Suppressor macrophage treated with lipopolysaccharide for 4 hours (primary cell): Measurements from ENCODE around the gene TMEM184A.

ENCODE experiments used
- DNase-seq: peaks from one replicate; pipeline ENCODE4 v3.0.0-alpha.2; 2020

The TMEM184A gene

GRCh38 chr7:1555813-1556543 is at the start of gene TMEM184A:
TSS of gene TMEM184A (minus strand) at chr7:1556205. CDS start at chr7:1555484, 721 bp downstream.
- DNase-seq = no peak

GRCh38 chr7:1604383-1604782 is 48.4 kb upstream of the TMEM184A start:
- DNase-seq = no peak

GRCh38 chr7:1603346-1604225 is 47.6 kb upstream of the TMEM184A start:
- DNase-seq = no peak

- DNase-seq = no peak
Observed at GRCh38 chr7:1602386-1602785, 46.4 kb upstream of the TMEM184A start.

GRCh38 chr7:1601956-1602355 is 46.0 kb upstream of the TMEM184A start:
- DNase-seq = no peak

GRCh38 chr7:1599640-1600395 is 43.8 kb upstream of the TMEM184A start:
- DNase-seq = no peak

- DNase-seq = no peak
Observed at GRCh38 chr7:1598961-1599639, 43.1 kb upstream of the TMEM184A start.

GRCh38 chr7:1598286-1598685 is 42.3 kb upstream of the TMEM184A start:
- no peak for DNase-seq

GRCh38 chr7:1597791-1598190 is 41.8 kb upstream of the TMEM184A start:
- DNase-seq = no peak

- DNase-seq = peak; percentile 9
Observed at GRCh38 chr7:1597066-1597760, 41.2 kb upstream of the TMEM184A start.

- DNase-seq = no peak
Observed at GRCh38 chr7:1596181-1597043, 40.4 kb upstream of the TMEM184A start.

GRCh38 chr7:1595636-1596035 is 39.6 kb upstream of the TMEM184A start:
- DNase-seq = no peak

- no peak for DNase-seq
Observed at GRCh38 chr7:1595027-1595426, 39.0 kb upstream of the TMEM184A start.

GRCh38 chr7:1593904-1594421 is 38.0 kb upstream of the TMEM184A start:
- no peak for DNase-seq

- peak; percentile 36 for DNase-seq
Observed at GRCh38 chr7:1593091-1593866, 37.3 kb upstream of the TMEM184A start.

- DNase-seq = no peak
Observed at GRCh38 chr7:1592299-1592871, 36.4 kb upstream of the TMEM184A start.

- DNase-seq = no peak
Observed at GRCh38 chr7:1591876-1592275, 35.9 kb upstream of the TMEM184A start.

GRCh38 chr7:1591396-1591795 is 35.4 kb upstream of the TMEM184A start:
- DNase-seq = no peak

GRCh38 chr7:1590887-1591286 is 34.9 kb upstream of the TMEM184A start:
- DNase-seq = no peak

- no peak for DNase-seq
Observed at GRCh38 chr7:1590476-1590875, 34.5 kb upstream of the TMEM184A start.
